GM23338 (cell line): ENCODE data around the gene EXOC4.
"Not testable (repeated sequence)": the region's sequence is repeated elsewhere in the genome, so short reads cannot be mapped to it uniquely, and the experiment has no call there.

Experiments
- EZH2 ChIP-seq: fragments of 200-600 bp; sonication (generic); IDR thresholded peaks from one replicate; pipeline ENCODE4 v1.8.0; 2017; ENCODE audit warnings: antibody characterized with exemption, mild to moderate bottlenecking, low read depth; ENCODE audit not compliant: unreplicated experiment
- EZH2phosphoT487 ChIP-seq: fragments of 200-600 bp; sonication (generic); IDR thresholded peaks from one replicate; pipeline ENCODE4 v1.8.1; 2018; ENCODE audit warnings: antibody characterized with exemption; ENCODE audit not compliant: unreplicated experiment
- REST ChIP-seq: IDR thresholded peaks from one replicate; pipeline ENCODE4 v1.6.1; 2018; ENCODE audit warnings: antibody characterized with exemption; ENCODE audit not compliant: unreplicated experiment
- ZNF331 ChIP-seq: fragments of 250-450 bp; sonication (Bioruptor Pico); IDR thresholded peaks from 2 replicates; pipeline ENCODE4 v1.5.0; 2020; ENCODE audit warnings: low read depth, mild to moderate bottlenecking, moderate library complexity
- TF ChIP-seq, protein P1 (sequence below), 2 experiments: fragments of 200-600 bp in 1 of 2; sonication (generic) in 1 of 2; conservative IDR thresholded peaks; 2 replicates each; pipeline versions ENCODE4 v1.5.1 to v1.6.1; 2016 to 2017; ENCODE audit warnings: antibody characterized with exemption in 2 of 2, low read depth in 2 of 2, mild to moderate bottlenecking in 2 of 2, moderate library complexity in 1 of 2

DNA sequence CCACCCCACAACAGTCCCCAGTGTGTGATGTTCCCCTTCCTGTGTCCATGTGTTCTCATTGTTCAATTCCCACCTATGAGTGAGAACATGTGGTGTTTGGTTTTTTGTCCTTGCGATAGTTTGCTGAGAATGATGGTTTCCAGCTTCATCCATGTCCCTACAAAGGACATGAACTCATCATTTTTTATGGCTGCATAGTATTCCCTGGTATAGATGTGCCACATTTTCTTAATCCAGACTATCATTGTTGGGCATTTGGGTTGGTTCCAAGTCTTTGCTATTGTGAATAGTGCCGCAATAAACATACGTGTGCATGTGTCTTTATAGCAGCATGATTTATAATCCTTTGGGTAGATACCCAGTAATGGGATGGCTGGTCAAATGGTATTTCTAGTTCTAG, 26.1 kb downstream of the EXOC4 start:
- TF ChIP-seq, protein P1, sequence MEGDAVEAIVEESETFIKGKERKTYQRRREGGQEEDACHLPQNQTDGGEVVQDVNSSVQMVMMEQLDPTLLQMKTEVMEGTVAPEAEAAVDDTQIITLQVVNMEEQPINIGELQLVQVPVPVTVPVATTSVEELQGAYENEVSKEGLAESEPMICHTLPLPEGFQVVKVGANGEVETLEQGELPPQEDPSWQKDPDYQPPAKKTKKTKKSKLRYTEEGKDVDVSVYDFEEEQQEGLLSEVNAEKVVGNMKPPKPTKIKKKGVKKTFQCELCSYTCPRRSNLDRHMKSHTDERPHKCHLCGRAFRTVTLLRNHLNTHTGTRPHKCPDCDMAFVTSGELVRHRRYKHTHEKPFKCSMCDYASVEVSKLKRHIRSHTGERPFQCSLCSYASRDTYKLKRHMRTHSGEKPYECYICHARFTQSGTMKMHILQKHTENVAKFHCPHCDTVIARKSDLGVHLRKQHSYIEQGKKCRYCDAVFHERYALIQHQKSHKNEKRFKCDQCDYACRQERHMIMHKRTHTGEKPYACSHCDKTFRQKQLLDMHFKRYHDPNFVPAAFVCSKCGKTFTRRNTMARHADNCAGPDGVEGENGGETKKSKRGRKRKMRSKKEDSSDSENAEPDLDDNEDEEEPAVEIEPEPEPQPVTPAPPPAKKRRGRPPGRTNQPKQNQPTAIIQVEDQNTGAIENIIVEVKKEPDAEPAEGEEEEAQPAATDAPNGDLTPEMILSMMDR (conservative IDR thresholded peaks at IDR 0.05; ENCODE audit: low read depth in 2 of 2): not testable (repeated sequence)
- TF ChIP-seq EZH2phosphoT487; EZH2; REST; ZNF331 (CRISPR knock-in tag): not testable (repeated sequence)
